ENCODE data around the gene C4orf50. TPM values are rescaled to one million over a fixed set of nuclear protein-coding genes. Genes with fewer than 3 reads are reported as not detected.

C4orf50 gene
- total RNA-seq, 2 donors from 2014 or later = 0.13 TPM; not detected in 1

- Histone ChIP-seq H3K27me3 (no peaks in the 10 kb centered on the region), H3K36me3 (no peaks in the 10 kb centered on the region), H3K4me3 (no peak overlapping the region), H3K9ac (ENCODE audit: low read depth in 2 of 2, low read length in 2 of 2) (no peak overlapping the region), H3K4me1 (no peaks in the 10 kb centered on the region), H3K27ac (no peak overlapping the region), H3K9me3 (no peaks in the 10 kb centered on the region)
- intact Hi-C loops (cut with DNase I) = loop anchor here (10.0 kb wide), 1 partner anchor 82 kb away; no protein-coding TSS in a partner anchor
- no peak for TF ChIP-seq CTCF (IDR thresholded peaks at IDR 0.05)
- DNase-seq = no peak
These were observed 15.3 kb downstream of the C4orf50 start for GRCh38 chr4:6002926-6003325.

DNA sequence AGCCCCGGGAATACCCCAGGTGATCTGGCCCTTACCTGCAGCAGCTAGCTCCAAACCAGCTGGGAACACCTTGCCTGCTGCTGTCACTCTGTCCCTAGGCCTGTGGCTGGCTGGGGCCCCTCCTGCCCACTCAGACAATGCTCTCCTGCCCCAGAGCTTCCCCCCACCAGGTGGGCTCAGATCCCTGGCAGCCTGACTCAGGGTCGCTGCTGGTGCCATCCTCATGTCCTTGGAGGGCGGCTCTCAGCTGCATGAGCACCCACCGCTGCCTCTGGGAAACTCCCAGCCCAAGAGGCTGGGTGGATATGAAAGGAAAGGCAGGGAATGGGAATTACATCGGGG is 15.8 kb downstream of the C4orf50 start:
- no peak for DNase-seq
- Histone ChIP-seq H3K4me1 (no peaks in the 10 kb centered on the region), H3K9me3 (no peaks in the 10 kb centered on the region), H3K27me3 (no peaks in the 10 kb centered on the region), H3K36me3 (no peaks in the 10 kb centered on the region), H3K27ac (no peak overlapping the region), H3K4me3 (no peak overlapping the region), H3K9ac (ENCODE audit: low read depth in 2 of 2, low read length in 2 of 2) (no peak overlapping the region)
- intact Hi-C loops (cut with DNase I) = loop anchor here (10.0 kb wide), 1 partner anchor 82 kb away; no protein-coding TSS in a partner anchor
- no peak for TF ChIP-seq CTCF (IDR thresholded peaks at IDR 0.05)

DNA sequence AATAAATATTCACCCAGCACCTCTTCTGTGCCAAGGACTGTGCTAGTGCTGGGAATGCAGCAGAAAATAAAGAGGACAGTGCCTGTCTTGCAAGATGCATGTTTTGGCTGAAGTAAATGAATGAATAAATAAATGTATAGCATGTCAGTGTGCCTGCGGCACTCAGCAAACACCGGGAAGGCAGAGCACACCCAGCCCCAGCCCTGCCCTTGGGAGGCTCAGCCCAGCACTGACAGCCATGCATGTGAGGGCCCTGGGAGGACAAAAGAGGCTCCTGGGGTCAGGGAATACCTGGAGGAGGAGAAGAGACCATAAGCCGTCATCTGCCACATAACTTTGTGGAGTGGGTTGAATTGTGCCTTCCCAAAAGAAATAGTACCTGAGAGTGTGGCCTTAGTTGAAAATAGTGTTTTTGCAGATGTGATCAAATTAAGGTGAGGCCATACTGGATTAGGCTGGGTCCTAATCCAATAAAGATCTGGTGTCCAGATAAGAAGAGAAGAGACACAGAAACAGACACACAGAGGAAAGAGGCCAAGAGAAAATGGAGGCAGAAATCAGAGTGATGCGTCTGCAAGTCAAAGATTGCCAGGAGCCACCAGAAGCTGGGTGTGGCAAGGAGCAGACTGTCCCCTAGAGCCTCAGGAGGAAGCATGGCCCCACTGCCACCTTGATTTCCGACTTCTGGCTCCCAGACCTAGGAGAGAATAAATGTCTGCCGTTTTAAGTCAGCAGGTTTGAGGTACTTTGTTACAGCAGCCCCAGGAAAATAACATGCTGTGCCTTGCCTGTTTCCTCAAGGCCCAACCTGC is 16.3 kb downstream of the C4orf50 start:
- no peaks in the 10 kb centered on the region for H3K36me3 ChIP-seq
- no peak overlapping the region for H3K27ac ChIP-seq
- no peak overlapping the region for H3K4me3 ChIP-seq
- H3K27me3 ChIP-seq = no peaks in the 10 kb centered on the region
- H3K4me1 ChIP-seq = no peaks in the 10 kb centered on the region
- no peak for DNase-seq
- TF ChIP-seq CTCF (IDR thresholded peaks at IDR 0.05) = no peak
- no peaks in the 10 kb centered on the region for H3K9me3 ChIP-seq
- H3K9ac ChIP-seq (ENCODE audit: low read depth in 2 of 2, low read length in 2 of 2) = no peak overlapping the region
- intact Hi-C loops (cut with DNase I) = loop anchor here (10.0 kb wide), 1 partner anchor 83 kb away; no protein-coding TSS in a partner anchor

GRCh38 chr4:5999830-6000365 is 18.3 kb downstream of the C4orf50 start:
- intact Hi-C loops (cut with DNase I) = loop anchor here (10.0 kb wide), 1 partner anchor 85 kb away; no protein-coding TSS in a partner anchor
- Histone ChIP-seq H3K27ac (no peak overlapping the region), H3K9me3 (no peaks in the 10 kb centered on the region), H3K27me3 (no peaks in the 10 kb centered on the region), H3K4me3 (no peak overlapping the region), H3K9ac (ENCODE audit: low read depth in 2 of 2, low read length in 2 of 2) (no peak overlapping the region), H3K36me3 (no peaks in the 10 kb centered on the region), H3K4me1 (no peaks in the 10 kb centered on the region)
- TF ChIP-seq CTCF (IDR thresholded peaks at IDR 0.05) = no peak
- DNase-seq = no peak

DNA sequence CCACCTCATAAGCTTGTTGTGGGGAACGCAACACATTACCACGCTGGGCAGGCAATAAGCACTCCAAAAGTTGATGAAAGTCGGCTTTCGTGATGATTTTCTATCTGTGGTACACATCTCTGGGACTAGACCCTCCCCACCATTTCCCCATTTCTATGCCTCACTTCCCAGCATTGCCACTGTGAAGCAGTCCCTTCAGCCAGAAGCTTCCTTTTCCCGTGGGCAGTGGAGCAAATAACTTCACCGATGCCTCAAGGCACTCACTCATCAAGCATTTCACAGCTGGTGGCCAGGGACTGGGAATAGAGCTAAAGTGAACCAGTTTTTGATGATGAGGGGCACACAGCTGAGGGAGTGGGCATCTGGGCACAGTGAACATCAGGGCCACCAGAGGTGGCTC is 18.9 kb downstream of the C4orf50 start:
- Histone ChIP-seq H3K4me3 (no peak overlapping the region), H3K27ac (no peak overlapping the region), H3K4me1 (no peaks in the 10 kb centered on the region), H3K9ac (ENCODE audit: low read depth in 2 of 2, low read length in 2 of 2) (no peak overlapping the region), H3K36me3 (no peaks in the 10 kb centered on the region), H3K9me3 (no peaks in the 10 kb centered on the region), H3K27me3 (no peaks in the 10 kb centered on the region)
- intact Hi-C loops (cut with DNase I) = no loop called here
- TF ChIP-seq CTCF (IDR thresholded peaks at IDR 0.05) = no peak
- DNase-seq = no peak

All from colonic mucosa (tissue), 4 donors.